Measurements from ENCODE around the gene ARAP1. TPM values are rescaled to one million over a fixed set of nuclear protein-coding genes. Genes with fewer than 3 reads are reported as not detected.

The ARAP1 gene
- polyA plus RNA-seq, 1 donor (not counting 4 experiments of a cell fraction or from before 2014, with no cell fraction given) = 32.8 TPM

- Histone ChIP-seq H2AFZ (ENCODE audit: control insufficient read depth, low read length) (no peak overlapping the region), H3K9me1 (ENCODE audit: control insufficient read depth, extremely low read depth, insufficient read depth, low read length) (no peaks in the 10 kb centered on the region), H3K4me1 (ENCODE audit: control insufficient read depth, extremely low read depth, insufficient read depth, low read length) (no peaks in the 10 kb centered on the region), H3K4me3 (ENCODE audit: control insufficient read depth in 2 of 3, extremely low read depth in 1 of 3, insufficient read depth in 2 of 3, low read depth in 1 of 3, low read length in 3 of 3) (no peak overlapping the region), H3K4me2 (ENCODE audit: control insufficient read depth, extremely low read depth, insufficient read depth, low read depth, low read length) (no peak overlapping the region), H3K27me3 (ENCODE audit: control insufficient read depth, extremely low read depth, insufficient read depth, low read length) (no peaks in the 10 kb centered on the region), H3K9me3 (ENCODE audit: control insufficient read depth, low read depth, low read length) (no peaks in the 10 kb centered on the region), H4K20me1 (ENCODE audit: control insufficient read depth, extremely low read depth, insufficient read depth, low read length) (no peaks in the 10 kb centered on the region), H3K27ac (ENCODE audit: control insufficient read depth, insufficient read depth, low read length) (no peak overlapping the region), H3K9ac (ENCODE audit: control insufficient read depth, extremely low read depth, insufficient read depth, low read length) (no peak overlapping the region), H3K36me3 (ENCODE audit: control insufficient read depth in 2 of 2, extremely low read depth in 1 of 2, insufficient read depth in 2 of 2, low read length in 2 of 2) (peaks cover 38 to 43% of the 10 kb centered on the region in 2 experiments), H3K79me2 (ENCODE audit: control insufficient read depth, insufficient read depth, low read length) (no peaks in the 10 kb centered on the region)
- FAIRE-seq = no peak
- dilution Hi-C loops (cut with MboI; ENCODE audit: extremely low pct_ligation_motif_present, low sequenced_read_pairs) = no loop called here
- TF ChIP-seq EZH2 (IDR thresholded peaks at IDR 0.05; ENCODE audit: low read length) (no peak), CTCF (optimal IDR thresholded peaks at IDR 0.05 in 1 of 3, IDR thresholded peaks at IDR 0.05 in 1 of 3, conservative IDR thresholded peaks at IDR 0.05 in 1 of 3; ENCODE audit: extremely low read depth in 1 of 3, insufficient read depth in 2 of 3, low read length in 3 of 3) (no peak)
- no peak for DNase-seq (ENCODE audit: low read depth, low spot score)
Measured at GRCh38 chr11:72690166-72690565, 62.0 kb downstream of the ARAP1 start.

- Histone ChIP-seq H3K9me1 (ENCODE audit: control insufficient read depth, extremely low read depth, insufficient read depth, low read length) (no peaks in the 10 kb centered on the region), H3K4me3 (ENCODE audit: control insufficient read depth in 2 of 3, extremely low read depth in 1 of 3, insufficient read depth in 2 of 3, low read depth in 1 of 3, low read length in 3 of 3) (no peak overlapping the region), H2AFZ (ENCODE audit: control insufficient read depth, low read length) (no peak overlapping the region), H3K4me1 (ENCODE audit: control insufficient read depth, extremely low read depth, insufficient read depth, low read length) (no peaks in the 10 kb centered on the region), H3K27me3 (ENCODE audit: control insufficient read depth, extremely low read depth, insufficient read depth, low read length) (no peaks in the 10 kb centered on the region), H3K4me2 (ENCODE audit: control insufficient read depth, extremely low read depth, insufficient read depth, low read depth, low read length) (no peak overlapping the region), H3K9ac (ENCODE audit: control insufficient read depth, extremely low read depth, insufficient read depth, low read length) (no peak overlapping the region), H3K79me2 (ENCODE audit: control insufficient read depth, insufficient read depth, low read length) (no peaks in the 10 kb centered on the region), H4K20me1 (ENCODE audit: control insufficient read depth, extremely low read depth, insufficient read depth, low read length) (peaks cover 3% of the 10 kb centered on the region), H3K27ac (ENCODE audit: control insufficient read depth, insufficient read depth, low read length) (no peak overlapping the region), H3K9me3 (ENCODE audit: control insufficient read depth, low read depth, low read length) (no peaks in the 10 kb centered on the region), H3K36me3 (ENCODE audit: control insufficient read depth in 2 of 2, extremely low read depth in 1 of 2, insufficient read depth in 2 of 2, low read length in 2 of 2) (peaks cover 30 to 40% of the 10 kb centered on the region in 2 experiments)
- TF ChIP-seq CTCF (optimal IDR thresholded peaks at IDR 0.05 in 1 of 3, IDR thresholded peaks at IDR 0.05 in 1 of 3, conservative IDR thresholded peaks at IDR 0.05 in 1 of 3; ENCODE audit: extremely low read depth in 1 of 3, insufficient read depth in 2 of 3, low read length in 3 of 3) (no peak), EZH2 (IDR thresholded peaks at IDR 0.05; ENCODE audit: low read length) (no peak)
- FAIRE-seq (no peak), DNase-seq (ENCODE audit: low read depth, low spot score) (no peak)
- dilution Hi-C loops (cut with MboI; ENCODE audit: extremely low pct_ligation_motif_present, low sequenced_read_pairs) = no loop called here
Measured at GRCh38 chr11:72688929-72689328, 63.3 kb downstream of the ARAP1 start.
